ENCODE results near the gene CES5A.

Gene CES5A

DNA sequence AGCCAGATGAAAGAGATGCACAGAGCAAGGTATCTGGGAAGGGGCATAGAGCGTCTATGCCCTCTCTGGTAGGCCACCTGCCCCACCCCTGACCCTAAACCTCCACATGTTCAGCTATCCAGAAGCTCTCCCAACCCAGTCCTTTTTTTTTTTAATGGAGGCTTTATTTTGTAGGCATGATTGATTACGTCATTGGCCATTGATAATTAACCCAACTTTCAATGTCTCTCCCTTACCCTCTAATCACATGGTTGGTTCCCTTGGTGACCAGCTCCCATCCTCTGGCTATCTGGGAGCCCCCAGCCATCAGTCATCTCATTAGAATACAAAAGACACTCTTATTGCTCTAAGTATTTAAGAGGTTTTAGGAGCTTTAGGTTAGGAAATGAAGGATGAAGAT is 14.3 kb upstream of the CES5A start:
- Histone ChIP-seq H2BK12ac (ENCODE audit: low read length) (no peak overlapping the region), H3K27ac (replicated peaks; ENCODE audit: low read length) (no peak overlapping the region)

GRCh38 chr16:55888546-55888945 is 13.4 kb upstream of the CES5A start:
- Histone ChIP-seq H3K14ac (ENCODE audit: low read length) (no peak overlapping the region), H2AK5ac (ENCODE audit: low read depth, low read length) (no peak overlapping the region), H4K91ac (ENCODE audit: low read depth, low read length, poor library complexity) (no peak overlapping the region), H3K9me3 (replicated peaks in 1 of 2; ENCODE audit: control insufficient read depth in 2 of 2, insufficient read depth in 1 of 2, low read depth in 1 of 2, low read length in 2 of 2) (no peaks in the 10 kb centered on the region), H3K4me2 (ENCODE audit: insufficient read depth, low read length, poor library complexity, severe bottlenecking) (no peak overlapping the region), H3K27me3 (ENCODE audit: control insufficient read depth in 3 of 3, insufficient read depth in 3 of 3, low read depth in 1 of 3, low read length in 3 of 3) (no peaks in the 10 kb centered on the region), H3K4ac (ENCODE audit: low read length) (no peak overlapping the region), H3K79me1 (ENCODE audit: low read depth, low read length) (no peaks in the 10 kb centered on the region), H2AFZ (ENCODE audit: low read length) (no peak overlapping the region), H3K18ac (ENCODE audit: low read length) (no peak overlapping the region), H2BK15ac (ENCODE audit: low read length) (no peak overlapping the region), H3K36me3 (replicated peaks in 1 of 2; ENCODE audit: control insufficient read depth in 2 of 2, insufficient read depth in 2 of 2, low read length in 2 of 2) (no peaks in the 10 kb centered on the region), H4K8ac (ENCODE audit: low read depth, low read length) (no peak overlapping the region), H3K4me1 (ENCODE audit: control insufficient read depth in 2 of 2, insufficient read depth in 1 of 2, low read depth in 1 of 2, low read length in 2 of 2) (no peaks in the 10 kb centered on the region), H3K4me3 (ENCODE audit: low read length in 2 of 2) (no peak overlapping the region), H3K9ac (ENCODE audit: low read depth, low read length, poor library complexity) (no peak overlapping the region), H2BK5ac (ENCODE audit: low read length) (no peak overlapping the region), H2BK12ac (ENCODE audit: low read length) (no peak overlapping the region), H2BK120ac (ENCODE audit: low read depth, low read length) (no peak overlapping the region), H3K27ac (replicated peaks; ENCODE audit: low read length) (no peak overlapping the region), H3K23ac (ENCODE audit: low read depth, low read length, poor library complexity) (no peak overlapping the region)
- WGBS, 2 donors (ENCODE audit: extremely low coverage in 2 of 2, insufficient read length in 2 of 2, insufficient replicate concordance in 1 of 2) = no CpG with 5 or more reads among the region's 2 CpGs
- no peak for DNase-seq (ENCODE audit: low spot score)

More for the DNA sequence above, 14.3 kb upstream of the CES5A start:
- no peak overlapping the region for H2BK120ac ChIP-seq (ENCODE audit: low read depth, low read length)
- H3K4ac ChIP-seq (ENCODE audit: low read length) = no peak overlapping the region
- H3K14ac ChIP-seq (ENCODE audit: low read length) = no peak overlapping the region
- no CpG with 5 or more reads among the region's 2 CpGs for WGBS, 2 donors (ENCODE audit: extremely low coverage in 2 of 2, insufficient read length in 2 of 2, insufficient replicate concordance in 1 of 2)
- H3K4me3 ChIP-seq (ENCODE audit: low read length in 2 of 2) = no peak overlapping the region
- H3K9ac ChIP-seq (ENCODE audit: low read depth, low read length, poor library complexity) = no peak overlapping the region
- H3K79me1 ChIP-seq (ENCODE audit: low read depth, low read length) = no peaks in the 10 kb centered on the region
- H2BK5ac ChIP-seq (ENCODE audit: low read length) = no peak overlapping the region
- H3K18ac ChIP-seq (ENCODE audit: low read length) = no peak overlapping the region
- no peak for DNase-seq (ENCODE audit: low spot score)
- H3K27me3 ChIP-seq (ENCODE audit: control insufficient read depth in 3 of 3, insufficient read depth in 3 of 3, low read depth in 1 of 3, low read length in 3 of 3) = no peaks in the 10 kb centered on the region
- no peaks in the 10 kb centered on the region for H3K9me3 ChIP-seq (replicated peaks in 1 of 2; ENCODE audit: control insufficient read depth in 2 of 2, insufficient read depth in 1 of 2, low read depth in 1 of 2, low read length in 2 of 2)
- no peak overlapping the region for H2AFZ ChIP-seq (ENCODE audit: low read length)
- H2AK5ac ChIP-seq (ENCODE audit: low read depth, low read length) = no peak overlapping the region
- H3K36me3 ChIP-seq (replicated peaks in 1 of 2; ENCODE audit: control insufficient read depth in 2 of 2, insufficient read depth in 2 of 2, low read length in 2 of 2) = no peaks in the 10 kb centered on the region
- no peaks in the 10 kb centered on the region for H3K4me1 ChIP-seq (ENCODE audit: control insufficient read depth in 2 of 2, insufficient read depth in 1 of 2, low read depth in 1 of 2, low read length in 2 of 2)
- no peak overlapping the region for H4K8ac ChIP-seq (ENCODE audit: low read depth, low read length)
- H3K23ac ChIP-seq (ENCODE audit: low read depth, low read length, poor library complexity) = no peak overlapping the region
- no peak overlapping the region for H2BK15ac ChIP-seq (ENCODE audit: low read length)
- H4K91ac ChIP-seq (ENCODE audit: low read depth, low read length, poor library complexity) = no peak overlapping the region
- H3K4me2 ChIP-seq (ENCODE audit: insufficient read depth, low read length, poor library complexity, severe bottlenecking) = no peak overlapping the region

GRCh38 chr16:55876854-55877253 is 1.7 kb upstream of the CES5A start:
- H2BK5ac ChIP-seq (ENCODE audit: low read length) = no peak overlapping the region
- no peak for DNase-seq (ENCODE audit: low spot score)
- peak overlapping the region; percentile 44 for H3K18ac ChIP-seq (ENCODE audit: low read length)
- no peak overlapping the region for H3K4ac ChIP-seq (ENCODE audit: low read length)
- no peaks in the 10 kb centered on the region for H3K27me3 ChIP-seq (ENCODE audit: control insufficient read depth in 3 of 3, insufficient read depth in 3 of 3, low read depth in 1 of 3, low read length in 3 of 3)
- H3K4me3 ChIP-seq (ENCODE audit: low read length in 2 of 2) = no peak overlapping the region
- H2BK12ac ChIP-seq (ENCODE audit: low read length) = no peak overlapping the region
- no peak overlapping the region for H2BK120ac ChIP-seq (ENCODE audit: low read depth, low read length)
- H2BK15ac ChIP-seq (ENCODE audit: low read length) = no peak overlapping the region
- no CpG with 5 or more reads among the region's 4 CpGs for WGBS, 2 donors (ENCODE audit: extremely low coverage in 2 of 2, insufficient read length in 2 of 2, insufficient replicate concordance in 1 of 2)
- H3K27ac ChIP-seq (replicated peaks; ENCODE audit: low read length) = no peak overlapping the region
- H3K4me2 ChIP-seq (ENCODE audit: insufficient read depth, low read length, poor library complexity, severe bottlenecking) = no peak overlapping the region
- no peak overlapping the region for H3K23ac ChIP-seq (ENCODE audit: low read depth, low read length, poor library complexity)
- no peak overlapping the region for H2AK5ac ChIP-seq (ENCODE audit: low read depth, low read length)
- H3K36me3 ChIP-seq (replicated peaks in 1 of 2; ENCODE audit: control insufficient read depth in 2 of 2, insufficient read depth in 2 of 2, low read length in 2 of 2) = no peaks in the 10 kb centered on the region
- no peaks in the 10 kb centered on the region for H3K9me3 ChIP-seq (replicated peaks in 1 of 2; ENCODE audit: control insufficient read depth in 2 of 2, insufficient read depth in 1 of 2, low read depth in 1 of 2, low read length in 2 of 2)
- no peak overlapping the region for H4K91ac ChIP-seq (ENCODE audit: low read depth, low read length, poor library complexity)
- H3K14ac ChIP-seq (ENCODE audit: low read length) = no peak overlapping the region
- H2AFZ ChIP-seq (ENCODE audit: low read length) = no peak overlapping the region
- no peak overlapping the region for H3K9ac ChIP-seq (ENCODE audit: low read depth, low read length, poor library complexity)
- H4K8ac ChIP-seq (ENCODE audit: low read depth, low read length) = no peak overlapping the region
- H3K79me1 ChIP-seq (ENCODE audit: low read depth, low read length) = no peaks in the 10 kb centered on the region
- H3K4me1 ChIP-seq (ENCODE audit: control insufficient read depth in 2 of 2, insufficient read depth in 1 of 2, low read depth in 1 of 2, low read length in 2 of 2) = peaks cover 0 to 4% of the 10 kb centered on the region in 2 donors

DNA sequence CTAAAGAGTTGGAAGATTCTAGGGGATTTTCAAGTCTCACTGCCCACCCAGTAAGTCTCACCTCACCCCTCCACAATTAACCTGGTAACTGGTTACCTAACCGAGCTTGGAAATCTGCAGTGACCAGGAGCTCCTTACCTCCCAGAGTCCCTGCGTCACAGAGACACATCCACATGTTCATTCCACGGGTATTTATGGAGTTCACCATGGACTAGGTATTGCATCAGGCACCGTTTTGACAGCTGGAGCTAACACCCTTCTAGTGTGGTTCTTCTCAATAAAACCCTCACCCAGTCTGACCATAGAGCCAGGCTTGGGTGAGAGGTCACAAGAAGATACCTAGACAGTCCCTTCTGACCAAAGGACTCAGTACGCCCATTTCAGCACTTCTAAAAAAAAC is 2.1 kb downstream of the CES5A start:
- Histone ChIP-seq H3K4me2 (ENCODE audit: insufficient read depth, low read length, poor library complexity, severe bottlenecking) (no peak overlapping the region), H3K9me3 (replicated peaks in 1 of 2; ENCODE audit: control insufficient read depth in 2 of 2, insufficient read depth in 1 of 2, low read depth in 1 of 2, low read length in 2 of 2) (no peaks in the 10 kb centered on the region), H3K14ac (ENCODE audit: low read length) (no peak overlapping the region), H3K4me3 (ENCODE audit: low read length in 2 of 2) (no peak overlapping the region), H2AK5ac (ENCODE audit: low read depth, low read length) (no peak overlapping the region), H2BK120ac (ENCODE audit: low read depth, low read length) (no peak overlapping the region), H3K18ac (ENCODE audit: low read length) (no peak overlapping the region), H3K79me1 (ENCODE audit: low read depth, low read length) (no peaks in the 10 kb centered on the region), H3K4ac (ENCODE audit: low read length) (no peak overlapping the region), H2BK5ac (ENCODE audit: low read length) (no peak overlapping the region), H3K36me3 (replicated peaks in 1 of 2; ENCODE audit: control insufficient read depth in 2 of 2, insufficient read depth in 2 of 2, low read length in 2 of 2) (no peaks in the 10 kb centered on the region), H3K9ac (ENCODE audit: low read depth, low read length, poor library complexity) (no peak overlapping the region), H3K23ac (ENCODE audit: low read depth, low read length, poor library complexity) (no peak overlapping the region), H4K8ac (ENCODE audit: low read depth, low read length) (no peak overlapping the region), H2BK15ac (ENCODE audit: low read length) (no peak overlapping the region), H2BK12ac (ENCODE audit: low read length) (no peak overlapping the region), H3K27me3 (ENCODE audit: control insufficient read depth in 3 of 3, insufficient read depth in 3 of 3, low read depth in 1 of 3, low read length in 3 of 3) (no peaks in the 10 kb centered on the region), H3K4me1 (ENCODE audit: control insufficient read depth in 2 of 2, insufficient read depth in 1 of 2, low read depth in 1 of 2, low read length in 2 of 2) (peaks cover 0 to 4% of the 10 kb centered on the region in 2 donors), H3K27ac (replicated peaks; ENCODE audit: low read length) (no peak overlapping the region), H2AFZ (ENCODE audit: low read length) (no peak overlapping the region), H4K91ac (ENCODE audit: low read depth, low read length, poor library complexity) (no peak overlapping the region)
- no peak for DNase-seq (ENCODE audit: low spot score)
- WGBS, 2 donors (ENCODE audit: extremely low coverage in 2 of 2, insufficient read length in 2 of 2, insufficient replicate concordance in 1 of 2) = no CpG with 5 or more reads among the region's 5 CpGs

Measured in neuronal stem cell (in vitro differentiated cells).